ENCODE measurements around the gene COL23A1.

GRCh38 chr5:178208540-178209227, 381.5 kb downstream of the COL23A1 start:
- TF ChIP-seq CTCF (IDR thresholded peaks at IDR 0.05) (no peak), EZH2 (IDR thresholded peaks at IDR 0.05; ENCODE audit: borderline replicate concordance, insufficient read depth, low read depth, low read length, poor library complexity, severe bottlenecking) (no peak)

Data from B cell (primary cell).